HG03066 (cell line): ENCODE results near the gene SULT1E1.

Source experiments
- ATAC-seq: cut with Tn5 transposase; IDR thresholded peaks from one replicate; pipeline ENCODE4 v1.9.1; 2021; ENCODE audit warnings: low read depth; ENCODE audit not compliant: unreplicated experiment

SULT1E1 gene, protein sequence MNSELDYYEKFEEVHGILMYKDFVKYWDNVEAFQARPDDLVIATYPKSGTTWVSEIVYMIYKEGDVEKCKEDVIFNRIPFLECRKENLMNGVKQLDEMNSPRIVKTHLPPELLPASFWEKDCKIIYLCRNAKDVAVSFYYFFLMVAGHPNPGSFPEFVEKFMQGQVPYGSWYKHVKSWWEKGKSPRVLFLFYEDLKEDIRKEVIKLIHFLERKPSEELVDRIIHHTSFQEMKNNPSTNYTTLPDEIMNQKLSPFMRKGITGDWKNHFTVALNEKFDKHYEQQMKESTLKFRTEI

DNA sequence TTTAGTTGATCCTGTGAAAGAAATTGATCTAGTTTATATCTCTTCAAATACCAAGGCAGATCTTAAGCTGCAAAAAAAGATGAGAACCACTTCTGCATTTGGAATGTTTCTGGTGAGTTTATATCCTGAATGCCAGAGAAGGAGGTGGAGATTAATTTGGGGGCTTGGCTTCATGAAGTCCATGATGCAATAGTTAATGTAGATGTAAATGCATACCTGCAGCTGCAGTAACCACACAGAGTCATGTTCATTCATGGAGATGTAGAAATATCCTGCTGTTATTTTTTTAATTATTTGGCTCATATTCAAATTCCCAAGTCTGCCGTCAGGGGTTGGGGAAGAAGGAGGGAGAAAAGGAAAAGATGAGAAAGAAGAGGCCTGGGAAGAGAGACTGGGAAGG is at the start of gene SULT1E1:
Gene SULT1E1, minus strand, starts transcription at position 94 of the 400 bp plus-strand sequence. CDS start 2,501 bp downstream, outside the sequence.
- no peak for ATAC-seq

DNA sequence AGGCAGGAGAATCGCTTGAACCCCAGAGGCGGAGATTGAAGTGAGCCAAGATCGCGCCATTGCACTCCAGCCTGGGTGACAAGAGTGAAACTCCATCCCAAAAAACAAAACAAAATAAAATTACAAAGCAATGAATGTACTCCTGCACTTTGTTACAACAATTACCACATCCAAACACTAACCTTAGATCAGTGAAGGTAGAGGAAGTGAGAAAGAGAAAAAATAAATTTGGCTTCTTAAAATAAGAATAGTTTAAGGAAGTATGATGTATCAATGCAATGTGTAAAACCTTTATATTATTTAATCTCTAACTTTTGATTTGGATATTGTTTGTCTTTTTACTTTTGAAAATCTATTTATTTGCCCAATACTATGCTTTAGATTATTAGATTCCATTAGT is 49.2 kb upstream of the SULT1E1 start:
- ATAC-seq: no peak

DNA sequence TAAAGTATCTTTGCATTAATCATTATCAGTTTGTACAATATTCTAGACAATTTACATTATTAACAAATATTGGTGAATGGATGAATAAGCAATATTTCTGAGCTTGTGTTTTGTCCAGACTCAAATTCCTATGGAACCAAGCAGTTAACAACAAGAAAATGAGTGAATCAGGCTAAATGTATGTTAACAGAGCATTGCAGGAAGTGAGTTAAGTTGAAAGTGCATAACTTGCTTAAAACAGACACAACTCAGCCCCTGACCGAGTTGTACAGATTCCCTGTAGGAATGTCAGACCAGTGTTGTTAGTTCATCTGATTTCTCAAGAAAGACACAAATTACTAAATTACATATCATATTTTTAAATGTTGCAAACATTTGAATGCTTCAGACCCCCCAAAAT is 47.2 kb upstream of the SULT1E1 start:
- no peak for ATAC-seq

DNA sequence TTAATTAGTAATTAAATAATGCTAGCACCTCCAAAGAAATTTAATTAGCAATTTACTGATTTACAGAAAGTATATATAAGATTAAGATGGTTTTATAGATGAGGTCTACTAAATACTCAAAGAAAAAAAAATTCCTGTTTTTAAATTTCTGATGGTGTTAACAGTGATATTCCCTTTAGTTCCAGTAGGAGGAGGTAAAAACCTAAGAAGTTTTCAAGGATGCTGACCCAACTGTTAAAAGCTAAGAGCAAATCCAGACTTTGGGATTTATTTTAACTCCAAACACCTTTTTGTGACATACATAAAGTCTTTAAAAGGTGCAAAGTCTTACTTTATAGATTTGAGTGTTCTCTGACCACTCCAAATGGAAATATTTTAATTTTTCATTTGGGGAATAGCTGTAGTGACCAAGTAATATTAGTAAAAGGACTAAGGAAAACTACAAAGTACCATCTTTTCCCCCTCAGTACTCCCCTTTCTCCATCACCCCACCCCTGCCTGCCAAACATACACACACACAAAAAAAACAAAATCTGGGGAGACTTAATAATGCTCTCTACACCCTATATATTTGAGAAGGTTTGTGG is 36.7 kb upstream of the SULT1E1 start:
- no peak for ATAC-seq

DNA sequence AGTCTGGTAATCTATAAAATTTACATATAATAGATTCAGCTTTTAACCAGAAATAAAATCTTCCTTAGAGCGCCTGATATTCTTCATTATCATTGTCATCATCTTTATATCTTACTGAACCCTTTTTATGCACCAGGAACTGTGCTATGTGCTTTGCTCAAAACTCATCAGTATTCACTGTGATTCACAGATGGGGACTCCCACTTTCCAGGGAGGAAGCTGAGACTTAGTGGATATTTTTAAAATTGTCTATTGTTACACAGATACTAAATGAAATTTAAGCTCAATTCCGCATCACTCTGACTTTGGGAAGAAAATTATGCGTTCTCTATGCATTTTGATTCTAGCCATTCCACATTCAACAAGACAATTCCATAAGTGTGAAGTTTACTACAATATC is 34.8 kb upstream of the SULT1E1 start:
- ATAC-seq: no peak

DNA sequence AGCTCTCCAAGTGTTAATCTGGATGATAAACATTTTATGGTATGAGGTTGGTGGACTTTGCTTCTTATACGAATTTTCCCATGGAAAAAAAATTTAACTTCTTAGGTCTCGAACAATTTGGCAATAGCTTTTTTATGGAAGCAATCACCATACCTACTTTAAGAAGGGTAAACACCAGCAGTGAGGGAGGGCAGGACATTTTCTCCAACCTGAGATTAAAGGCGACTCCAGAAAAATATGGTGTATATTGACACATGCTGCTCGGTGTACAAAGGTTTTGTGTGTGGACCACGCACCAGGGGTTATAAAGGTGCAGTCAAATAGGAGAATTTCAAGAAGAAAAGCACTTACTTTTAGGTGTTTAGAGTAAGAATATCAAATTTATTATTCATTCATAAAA is 34.2 kb upstream of the SULT1E1 start:
- ATAC-seq: no peak

DNA sequence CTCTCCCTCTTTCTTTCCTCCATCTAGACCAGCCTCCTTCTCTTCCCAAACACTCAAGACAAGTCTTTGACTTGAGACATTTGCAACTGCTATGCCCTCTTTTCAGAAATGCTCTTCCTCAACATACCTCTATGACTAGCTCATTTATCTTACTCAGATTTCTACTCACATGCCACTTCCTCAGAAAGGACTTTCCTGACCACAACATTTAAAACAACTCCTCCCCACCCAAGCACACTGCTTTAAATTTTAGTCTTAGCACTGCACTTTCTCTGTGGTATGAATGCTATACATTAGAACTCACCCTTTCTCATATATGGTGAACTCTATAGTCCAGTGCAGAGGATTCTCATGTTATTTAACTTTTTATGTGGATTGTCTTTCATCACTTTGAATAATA is 28.4 kb upstream of the SULT1E1 start:
- no peak for ATAC-seq

DNA sequence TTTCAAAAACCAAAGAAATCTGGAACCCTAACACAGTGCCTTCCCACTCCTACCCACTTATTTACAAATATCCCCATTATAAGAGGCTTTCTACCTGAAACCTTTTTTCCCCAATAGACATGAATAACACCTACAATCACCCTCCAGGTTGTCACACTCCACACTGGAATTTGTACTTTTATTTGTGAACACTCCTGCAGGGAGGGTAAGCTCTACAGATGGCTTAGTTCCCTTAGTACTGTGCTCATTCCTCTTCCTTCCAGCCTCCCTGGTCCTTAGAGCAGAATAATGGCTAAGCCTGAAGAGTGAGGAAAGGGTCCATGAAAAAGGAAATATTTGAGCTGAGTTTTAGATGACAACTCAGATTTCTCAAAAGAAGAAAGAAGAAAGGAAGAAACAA is 22.2 kb upstream of the SULT1E1 start:
- no peak for ATAC-seq

DNA sequence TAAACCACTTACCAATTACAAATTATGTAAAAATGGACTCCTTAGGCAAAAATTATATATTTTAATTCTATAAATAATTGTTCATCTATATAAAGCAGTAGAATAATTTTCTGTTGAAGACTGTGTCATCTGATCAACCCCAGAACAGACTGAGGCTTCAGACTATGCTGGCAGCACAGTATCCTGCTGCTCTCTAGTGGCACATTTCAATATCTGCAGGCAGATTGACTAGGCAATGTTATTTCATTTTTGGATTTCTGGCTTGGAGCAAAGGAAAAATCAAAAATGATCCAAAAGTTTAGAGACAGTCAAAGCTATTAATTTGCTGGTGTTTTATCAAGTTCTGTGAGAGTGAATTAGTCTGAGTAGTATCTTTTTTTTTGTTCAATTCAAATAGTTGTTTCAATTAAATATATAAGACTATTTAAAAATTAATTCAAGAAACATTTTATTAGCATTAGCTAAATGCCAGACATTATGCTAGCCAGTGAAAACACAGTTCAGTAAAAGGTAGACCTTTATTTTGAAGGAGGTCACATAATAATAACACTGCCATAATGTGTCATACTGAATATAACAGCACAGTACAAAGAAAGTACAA is 21.3 kb upstream of the SULT1E1 start:
- peak; percentile 71 for ATAC-seq

DNA sequence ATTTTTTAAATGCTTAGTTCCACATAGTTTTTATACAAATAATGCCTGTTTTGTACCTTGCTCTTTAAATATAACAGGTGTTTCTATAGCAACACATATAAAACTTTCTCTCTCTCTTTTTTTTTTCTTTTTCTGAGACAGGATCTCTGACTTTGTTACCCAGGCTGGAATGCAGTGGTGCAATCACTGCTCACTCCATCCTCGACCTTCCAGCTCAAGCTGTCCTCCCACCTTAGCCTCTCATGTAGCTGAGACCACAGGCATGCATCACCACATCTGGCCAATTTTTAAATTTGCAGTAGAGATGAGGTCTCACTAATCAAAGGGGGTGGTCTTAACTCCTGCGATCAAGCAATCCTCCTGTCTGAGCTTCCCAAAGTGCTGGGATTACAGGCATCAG is 18.3 kb upstream of the SULT1E1 start:
- ATAC-seq: no peak

DNA sequence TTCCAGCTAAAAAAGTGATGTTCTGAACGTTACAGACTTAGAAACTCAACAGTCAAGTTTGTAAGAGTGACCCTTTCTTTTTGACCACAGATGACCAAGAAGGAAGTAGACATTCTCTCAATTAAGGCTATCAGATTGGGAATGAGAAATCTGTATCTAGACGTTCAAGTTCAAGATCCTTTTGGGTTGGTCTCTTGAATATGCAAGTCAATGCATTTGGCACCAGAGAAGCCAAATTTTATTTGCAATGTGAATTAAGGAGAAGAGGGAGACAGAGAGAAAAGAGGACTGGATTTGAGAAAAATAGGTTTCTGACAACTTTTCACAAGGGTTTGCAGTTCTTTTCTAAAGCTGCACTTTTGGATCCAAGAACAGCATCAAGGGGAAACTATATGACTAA is 17.5 kb upstream of the SULT1E1 start:
- ATAC-seq: no peak

DNA sequence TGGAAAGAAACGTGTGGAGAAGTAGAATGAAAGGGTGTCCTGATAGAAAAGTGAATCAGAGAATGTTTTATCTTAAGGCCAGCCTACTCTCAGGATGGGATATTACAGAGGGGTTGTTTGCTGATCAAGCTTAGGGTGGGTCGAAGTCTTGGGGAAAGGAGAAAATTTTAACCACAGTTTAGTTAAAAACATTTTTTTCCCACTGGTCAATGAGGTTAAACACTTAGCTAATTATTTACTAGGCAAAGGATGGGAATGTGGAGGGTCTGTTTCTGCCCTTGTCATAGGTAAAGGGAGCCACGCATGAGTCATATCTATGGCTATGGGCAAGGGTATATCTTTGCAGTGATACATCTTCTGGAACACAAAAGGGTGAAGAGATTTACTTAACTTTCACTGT is 16.1 kb upstream of the SULT1E1 start:
- no peak for ATAC-seq

DNA sequence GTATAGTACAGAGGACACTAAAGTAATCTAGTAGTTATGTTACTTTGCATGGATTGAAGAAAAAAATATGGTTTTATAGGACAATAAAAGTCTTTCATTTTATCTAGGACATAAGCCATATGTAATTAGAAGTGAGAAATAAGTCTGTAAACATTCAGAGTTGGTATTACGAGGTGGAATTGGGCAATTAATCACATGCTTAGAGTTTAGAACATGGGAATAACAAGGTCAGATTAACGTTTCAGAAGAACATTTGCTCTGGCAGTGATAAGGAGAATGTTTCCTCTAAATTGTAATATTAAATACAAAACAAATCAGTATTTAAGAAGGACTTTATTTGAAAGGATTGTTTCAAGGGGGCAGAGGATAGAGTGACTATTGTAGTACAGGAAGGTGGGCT is 15.6 kb upstream of the SULT1E1 start:
- no peak for ATAC-seq

DNA sequence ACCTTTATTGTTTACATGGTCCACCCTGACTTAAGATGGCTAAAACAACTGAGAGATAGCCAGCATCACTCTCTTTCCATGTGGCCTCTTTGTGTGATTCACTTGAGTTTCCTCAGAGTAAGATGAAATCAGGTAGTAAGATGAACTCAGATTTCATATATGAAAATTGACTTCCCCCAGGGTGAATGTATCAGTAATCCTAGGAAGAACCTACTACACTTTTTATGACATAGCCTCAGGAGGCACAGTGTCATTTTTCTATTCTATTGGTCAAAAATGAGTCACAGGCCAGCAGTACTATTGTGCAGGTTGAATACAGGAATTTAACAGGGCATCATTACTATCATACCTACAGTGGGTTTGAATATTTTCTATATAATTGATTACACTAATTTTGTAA is 14.6 kb upstream of the SULT1E1 start:
- ATAC-seq: no peak

DNA sequence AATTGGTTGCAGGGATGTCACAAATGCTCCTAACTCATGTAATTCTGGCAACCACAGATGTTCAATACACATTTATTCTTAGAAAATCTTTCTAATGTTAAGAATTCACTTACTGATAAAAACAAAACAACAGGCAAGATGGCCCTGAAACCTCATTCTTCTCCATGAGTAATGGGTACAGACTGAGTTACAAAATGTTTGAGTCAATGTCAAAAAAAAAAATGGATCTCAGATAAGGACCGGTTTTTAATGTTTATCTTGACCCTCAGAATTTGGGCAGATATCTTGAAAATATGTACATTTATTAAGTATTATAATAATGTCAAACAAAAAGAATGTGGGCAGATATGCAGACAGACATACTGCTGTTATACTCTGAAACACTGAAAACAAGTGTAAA is 1.8 kb upstream of the SULT1E1 start:
- ATAC-seq: no peak

DNA sequence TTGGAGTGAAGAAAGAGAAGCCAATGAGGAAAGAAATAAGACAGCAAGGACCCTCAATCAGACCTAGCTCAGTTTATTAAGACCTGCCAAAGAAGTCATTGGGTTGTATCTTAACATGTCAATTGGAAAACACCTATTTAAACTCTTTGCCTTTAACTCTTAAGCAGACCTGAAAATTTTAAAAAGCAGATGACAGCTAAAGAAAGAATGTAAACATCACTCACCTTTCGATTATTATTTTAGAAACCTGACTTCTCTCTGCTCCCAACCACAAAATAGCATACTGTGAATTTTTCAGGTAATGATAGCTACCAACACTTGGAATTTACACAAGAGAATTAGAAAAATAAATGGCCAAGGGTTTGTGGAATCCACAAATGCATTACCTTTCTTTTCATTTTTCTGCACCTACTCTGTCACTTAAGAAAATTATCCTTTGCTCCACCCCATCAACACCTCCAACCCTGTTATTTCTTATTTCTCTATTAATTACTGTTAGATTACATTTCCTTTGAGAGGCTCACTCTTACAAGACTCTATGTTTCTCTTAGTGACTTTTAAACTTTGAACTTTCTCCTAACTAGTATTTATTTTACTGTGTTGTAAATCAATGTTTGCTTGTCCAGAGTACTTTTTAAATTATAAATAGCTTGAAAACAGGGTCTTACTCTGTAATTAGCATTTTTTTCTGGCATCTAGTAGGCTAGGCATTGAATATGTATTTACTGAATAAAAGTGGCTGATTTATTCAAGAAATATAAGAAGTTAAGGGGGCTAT is 765 bp upstream of the SULT1E1 start:
- ATAC-seq: no peak

DNA sequence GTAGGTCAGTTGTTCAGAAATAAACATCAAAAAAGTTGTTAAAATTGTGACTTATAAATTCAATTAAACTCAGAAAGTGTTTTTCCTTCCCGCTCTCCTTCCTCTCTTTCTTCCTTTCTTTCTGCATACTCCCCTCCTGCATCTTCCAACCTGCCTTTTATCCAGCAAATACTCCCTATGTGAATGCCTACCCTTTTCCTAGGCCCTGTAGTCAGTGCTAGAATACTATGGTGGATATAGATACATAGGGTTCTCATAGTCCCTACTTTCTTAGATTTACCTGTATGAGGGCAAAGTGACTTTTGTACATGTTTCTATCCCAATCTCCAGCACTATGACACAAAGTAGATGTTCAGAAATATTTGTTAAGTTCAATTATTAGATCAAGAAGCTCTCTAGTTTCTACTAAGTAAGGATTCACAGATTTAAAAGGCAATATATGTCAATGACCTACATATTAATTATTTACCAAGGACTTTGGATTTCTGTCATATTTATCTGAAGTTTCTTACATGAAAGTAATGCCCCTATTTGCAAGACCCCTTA is 732 bp downstream of the SULT1E1 start:
- ATAC-seq: no peak

DNA sequence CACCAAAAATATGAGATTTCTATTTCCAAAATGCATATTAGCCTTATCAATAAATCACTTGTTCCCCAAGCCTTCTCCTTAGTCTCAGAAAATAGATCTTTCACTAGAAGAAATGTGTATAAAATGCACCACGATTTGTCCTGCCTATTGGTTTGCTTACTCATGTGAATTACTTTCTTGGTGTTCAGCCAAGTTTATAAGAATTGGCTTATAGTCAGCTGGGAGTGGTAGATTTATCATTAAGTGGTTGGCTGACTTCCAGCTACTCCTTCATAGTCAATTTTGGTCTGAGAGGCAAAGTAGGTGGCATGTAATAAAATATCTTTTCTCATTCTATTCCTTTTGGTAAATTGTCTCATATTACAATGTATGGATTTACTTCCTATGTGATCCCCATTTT is 1.3 kb downstream of the SULT1E1 start:
- no peak for ATAC-seq

DNA sequence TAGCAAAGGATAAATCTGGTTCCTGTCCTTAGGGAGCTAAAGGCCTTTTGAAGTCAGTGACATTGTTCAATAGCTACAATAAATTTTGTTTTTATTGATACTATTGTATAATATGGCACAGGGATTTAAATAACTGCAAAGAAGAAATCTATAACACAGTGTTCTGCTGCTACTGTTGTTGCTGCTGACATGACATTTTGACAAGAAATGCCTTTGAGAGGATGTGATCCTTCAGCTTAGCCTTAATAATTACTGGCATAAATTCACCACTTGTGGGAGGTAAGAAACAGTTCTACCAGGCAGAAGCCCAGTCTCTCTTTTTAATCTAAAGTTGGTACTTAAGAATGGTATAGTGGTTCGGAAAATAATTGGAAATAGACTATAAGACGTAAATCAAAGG is 4.1 kb downstream of the SULT1E1 start:
- no peak for ATAC-seq

DNA sequence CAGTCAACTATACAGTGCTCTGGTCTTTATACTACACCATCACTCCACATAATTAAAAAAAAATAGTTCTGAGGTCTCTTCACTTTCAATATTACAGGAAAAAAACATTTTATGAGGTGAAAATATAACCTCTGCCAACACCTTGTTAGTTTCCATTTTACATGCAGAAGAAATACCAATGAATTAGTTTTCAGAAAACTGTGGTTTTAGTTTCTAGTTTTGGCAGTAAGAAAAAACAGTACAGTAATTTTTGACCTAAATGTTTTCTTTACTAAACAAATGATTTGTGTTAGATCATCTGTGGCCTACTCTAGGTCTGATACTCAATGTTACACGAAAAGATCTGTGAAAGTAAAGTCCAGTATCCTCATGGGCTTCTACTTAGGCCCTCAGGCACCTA is 10.0 kb downstream of the SULT1E1 start:
- ATAC-seq: peak; percentile 87

DNA sequence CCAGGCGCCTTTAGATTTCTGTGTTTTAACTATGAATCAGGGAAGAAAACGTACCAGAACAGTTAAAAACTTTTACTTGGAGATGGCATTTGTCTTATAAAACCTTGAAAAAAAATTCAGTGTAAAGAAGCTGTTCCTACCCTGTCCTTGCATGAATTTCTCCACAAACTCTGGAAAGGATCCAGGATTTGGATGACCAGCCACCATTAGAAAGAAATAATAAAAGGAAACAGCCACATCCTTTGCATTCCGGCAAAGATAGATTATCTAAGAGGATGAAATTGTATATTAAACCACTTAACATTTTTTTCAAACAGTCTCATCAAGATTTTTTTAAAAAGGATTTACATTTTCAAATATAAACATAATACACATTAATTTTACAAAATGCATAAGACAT is 10.6 kb downstream of the SULT1E1 start:
- ATAC-seq: no peak
